NCI-H187 treated with DMSO at 0.1 percent for 48 hours (cell line): ENCODE results near the gene VWA2.

Source experiments
- DNase-seq: peaks from one replicate; lab custom pipeline; 2025; lab: John Stamatoyannopoulos, UW

Gene VWA2

DNA sequence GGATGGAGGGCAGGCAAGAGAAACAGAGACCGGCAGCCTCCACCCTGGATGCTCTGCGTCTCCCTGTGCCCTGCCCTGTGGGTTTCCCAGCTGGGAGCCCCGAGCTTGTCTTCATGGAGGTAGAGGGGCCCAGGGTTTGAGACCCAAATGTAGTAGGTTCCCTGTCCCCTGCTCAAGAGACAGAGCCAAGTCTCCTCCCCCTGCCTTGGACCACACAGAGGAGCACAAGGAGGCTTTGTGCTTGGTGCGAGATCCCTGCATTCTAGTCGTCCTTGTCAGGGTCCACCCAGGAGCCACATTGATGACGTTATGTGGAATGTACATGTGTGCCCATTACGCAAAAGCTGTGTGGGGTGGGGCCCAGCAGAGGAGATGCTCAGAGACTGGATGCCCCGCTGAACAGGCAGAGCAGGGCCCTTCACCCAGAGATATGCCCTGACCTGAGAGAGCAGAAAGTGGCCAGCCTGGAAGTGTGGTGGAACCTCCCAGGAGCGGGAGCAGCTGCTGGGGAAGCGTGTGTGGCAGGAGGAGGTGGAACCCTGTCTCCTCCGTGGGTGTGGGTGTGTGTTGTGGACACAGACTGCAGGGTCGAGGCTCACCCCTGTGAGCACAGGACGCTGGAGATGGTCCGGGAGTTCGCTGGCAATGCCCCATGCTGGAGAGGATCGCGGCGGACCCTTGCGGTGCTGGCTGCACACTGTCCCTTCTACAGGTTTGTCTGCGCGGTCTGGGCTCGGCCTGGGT, 39.3 kb downstream of the VWA2 start:
- no peak for DNase-seq

DNA sequence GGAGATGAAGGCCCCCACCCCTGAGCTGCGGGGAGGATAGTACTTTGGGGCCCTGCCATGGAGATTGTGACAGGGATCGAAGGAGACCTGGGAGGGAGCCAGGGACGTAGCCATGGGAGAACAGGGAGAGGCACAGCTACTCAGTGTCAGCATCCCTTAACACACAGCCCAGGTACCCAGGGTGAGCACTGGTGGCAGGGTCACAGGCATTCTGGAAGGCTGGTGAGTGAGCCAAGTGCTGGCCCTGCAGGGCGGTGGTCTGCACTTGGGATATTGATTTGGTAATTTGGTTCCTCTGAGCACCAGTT, 39.8 kb downstream of the VWA2 start:
- DNase-seq = no peak

GRCh38 chr10:114279289-114279688, 40.2 kb downstream of the VWA2 start:
- DNase-seq = no peak

DNA sequence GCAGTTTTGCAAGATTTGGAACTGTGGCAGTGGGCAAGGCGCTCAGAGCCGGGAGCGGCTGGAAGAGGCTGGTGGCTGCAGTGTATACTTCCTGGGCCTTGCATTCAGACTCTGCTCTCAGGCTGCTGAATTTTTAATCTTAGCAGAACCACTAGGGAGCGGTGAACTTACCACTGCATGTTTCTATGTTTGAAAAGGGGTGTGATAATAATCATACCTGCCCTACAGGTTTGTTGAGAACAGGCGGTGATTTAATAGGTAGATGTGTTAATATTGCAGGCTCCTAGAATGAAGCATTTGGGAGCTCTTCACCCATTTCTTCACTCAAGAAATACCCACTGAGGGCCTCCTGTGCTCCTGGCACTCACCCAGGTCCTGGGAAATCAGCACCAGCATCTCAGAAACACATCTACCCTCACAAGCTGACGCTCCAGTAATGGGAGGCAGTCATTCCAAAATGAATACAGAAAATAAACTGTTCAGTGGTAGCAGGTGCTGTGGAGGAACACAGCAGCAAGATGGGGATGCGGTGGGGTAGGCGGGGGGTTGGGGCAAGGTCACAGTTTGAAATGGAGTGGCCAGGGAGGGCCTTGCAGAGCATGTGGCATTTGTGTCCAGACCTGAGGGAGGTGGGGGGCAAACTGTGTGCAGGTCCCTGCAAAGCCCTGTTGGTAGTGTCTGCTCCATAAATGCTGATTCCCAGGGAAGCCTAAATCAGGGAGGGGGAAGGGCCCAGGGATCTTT, 41.0 kb downstream of the VWA2 start:
- DNase-seq = no peak

- no peak for DNase-seq
Measured at GRCh38 chr10:114281006-114281405, 42.0 kb downstream of the VWA2 start.

GRCh38 chr10:114281461-114281860, 42.4 kb downstream of the VWA2 start:
- DNase-seq = no peak

DNA sequence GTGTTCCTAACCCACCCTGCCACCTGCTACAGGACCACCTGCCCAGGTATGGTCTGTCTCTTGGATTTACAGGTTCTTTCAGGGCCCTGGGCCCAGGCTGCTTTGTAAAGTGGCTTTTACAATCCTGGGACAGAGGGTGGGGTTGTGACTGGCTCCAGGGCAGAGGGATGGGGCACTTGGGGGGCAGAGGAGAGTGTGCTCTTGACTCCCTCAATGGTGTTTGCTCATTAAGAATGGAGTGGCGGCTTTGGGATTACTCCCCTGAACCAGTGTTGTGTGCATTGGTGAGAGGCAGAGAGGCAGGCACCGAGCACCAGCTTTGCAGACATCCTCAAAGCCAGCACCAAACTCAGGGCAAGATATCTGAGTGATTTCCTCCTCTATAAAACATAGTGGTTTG, 43.5 kb downstream of the VWA2 start:
- DNase-seq = no peak

DNA sequence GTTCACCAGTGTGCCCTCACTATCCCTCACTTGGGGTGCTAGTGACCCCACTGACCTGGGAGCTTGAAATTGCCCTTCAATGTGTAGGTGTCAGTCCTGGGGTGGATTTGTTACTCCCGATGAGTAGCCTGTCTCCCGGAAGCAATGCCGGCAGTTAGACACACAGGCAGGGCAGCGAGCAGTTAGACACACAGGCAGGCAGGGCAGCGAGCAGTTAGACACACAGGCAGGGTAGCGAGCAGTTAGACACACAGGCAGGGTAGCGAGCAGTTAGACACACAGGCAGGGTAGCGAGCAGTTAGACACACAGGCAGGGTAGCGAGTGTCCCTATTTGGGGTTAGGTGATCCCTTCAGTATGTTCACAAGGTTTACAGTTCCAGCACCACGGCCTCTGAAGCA, 44.0 kb downstream of the VWA2 start:
- DNase-seq = no peak

- no peak for DNase-seq
Measured at GRCh38 chr10:114283535-114284234, 44.6 kb downstream of the VWA2 start.

DNA sequence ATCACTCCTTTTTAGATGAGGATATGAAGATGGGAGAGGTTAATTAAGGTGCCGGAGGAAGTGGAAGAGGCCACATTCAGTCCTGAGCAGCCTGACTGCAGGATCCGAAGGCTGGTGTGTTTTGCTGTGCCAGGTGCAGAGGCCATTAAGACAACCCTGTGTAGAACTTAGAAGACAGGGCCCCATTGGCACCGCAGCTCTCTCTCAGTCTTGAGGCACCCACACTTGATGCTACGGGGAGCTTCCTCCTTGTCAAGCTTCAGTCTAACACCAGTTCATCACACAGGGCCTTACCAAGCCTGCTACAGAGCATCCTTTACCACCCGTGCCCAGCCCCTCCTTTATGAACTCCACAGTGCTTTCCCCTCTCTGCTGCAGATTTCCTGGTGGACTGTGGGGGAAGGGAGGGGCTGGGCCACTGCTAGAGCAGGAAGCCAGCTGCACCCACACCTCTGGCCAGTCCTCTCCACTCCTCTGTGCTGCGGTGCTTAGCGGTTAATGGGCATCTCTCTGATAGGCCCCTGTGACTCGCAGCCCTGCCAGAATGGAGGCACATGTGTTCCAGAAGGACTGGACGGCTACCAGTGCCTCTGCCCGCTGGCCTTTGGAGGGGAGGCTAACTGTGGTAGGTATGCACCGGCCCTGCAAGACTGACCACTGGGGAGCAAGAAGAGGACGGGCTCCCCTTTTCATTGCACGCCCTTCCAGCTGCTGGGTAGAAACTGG, 45.5 kb downstream of the VWA2 start:
- no peak for DNase-seq

- DNase-seq = no peak
Measured at GRCh38 chr10:114285961-114286441, 46.9 kb downstream of the VWA2 start.

DNA sequence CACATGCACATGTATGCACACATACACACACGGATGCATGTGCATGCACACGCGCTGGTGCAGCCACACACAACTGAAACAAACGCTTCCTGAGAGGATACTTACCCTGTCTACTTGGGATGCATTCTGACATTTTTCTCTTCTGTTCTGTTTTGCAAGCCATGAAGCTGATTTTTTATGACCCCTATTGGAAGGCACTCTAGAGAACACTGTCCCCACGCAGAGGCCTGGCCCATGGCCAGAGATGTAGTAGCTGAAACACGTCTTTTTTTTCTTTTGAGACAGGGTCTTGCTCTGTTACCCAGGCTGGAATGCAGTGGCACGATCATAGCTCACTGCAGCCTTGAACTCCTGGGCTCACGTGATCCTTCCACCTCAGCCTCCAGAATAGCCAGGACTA, 47.9 kb downstream of the VWA2 start:
- no peak for DNase-seq

GRCh38 chr10:114288424-114289095, 49.5 kb downstream of the VWA2 start:
- no peak for DNase-seq

DNA sequence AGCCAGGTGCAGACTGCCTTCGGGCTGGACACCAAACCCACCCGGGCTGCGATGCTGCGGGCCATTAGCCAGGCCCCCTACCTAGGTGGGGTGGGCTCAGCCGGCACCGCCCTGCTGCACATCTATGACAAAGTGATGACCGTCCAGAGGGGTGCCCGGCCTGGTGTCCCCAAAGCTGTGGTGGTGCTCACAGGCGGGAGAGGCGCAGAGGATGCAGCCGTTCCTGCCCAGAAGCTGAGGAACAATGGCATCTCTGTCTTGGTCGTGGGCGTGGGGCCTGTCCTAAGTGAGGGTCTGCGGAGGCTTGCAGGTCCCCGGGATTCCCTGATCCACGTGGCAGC, 50.0 kb downstream of the VWA2 start:
- DNase-seq = no peak

GRCh38 chr10:114290038-114290437, 51.0 kb downstream of the VWA2 start:
- DNase-seq = no peak

DNA sequence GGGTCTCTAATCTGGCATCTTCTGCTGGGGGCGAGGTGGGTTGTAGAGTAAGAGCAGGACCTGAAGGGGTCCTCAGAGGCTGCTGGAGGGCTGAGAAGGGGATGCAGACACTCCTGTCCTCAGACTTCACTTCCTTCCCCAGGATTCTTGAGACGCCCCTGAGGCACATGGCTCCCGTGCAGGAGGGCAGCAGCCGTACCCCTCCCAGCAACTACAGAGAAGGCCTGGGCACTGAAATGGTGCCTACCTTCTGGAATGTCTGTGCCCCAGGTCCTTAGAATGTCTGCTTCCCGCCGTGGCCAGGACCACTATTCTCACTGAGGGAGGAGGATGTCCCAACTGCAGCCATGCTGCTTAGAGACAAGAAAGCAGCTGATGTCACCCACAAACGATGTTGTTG, 52.0 kb downstream of the VWA2 start:
- no peak for DNase-seq

GRCh38 chr10:114291516-114291915, 52.5 kb downstream of the VWA2 start:
- no peak for DNase-seq

- no peak for DNase-seq
Measured at GRCh38 chr10:114293075-114293474, 54.0 kb downstream of the VWA2 start.

GRCh38 chr10:114294549-114294948, 55.5 kb downstream of the VWA2 start:
- DNase-seq = no peak

- no peak for DNase-seq
Measured at GRCh38 chr10:114295393-114295792, 56.3 kb downstream of the VWA2 start.

- DNase-seq = no peak
Measured at GRCh38 chr10:114297136-114297705, 58.2 kb downstream of the VWA2 start.
